Measurements from ENCODE around the gene ANKRD45. TPM values are rescaled to one million over a fixed set of nuclear protein-coding genes. Genes with fewer than 3 reads are reported as not detected.

Gene ANKRD45
- total and polyA plus RNA-seq, 2 experiments from 2014 or later: 0.16 TPM; not detected in 1

GRCh38 chr1:173666646-173667045 lies 3.0 kb downstream of the ANKRD45 start:
- TF ChIP-seq EZH2 (IDR thresholded peaks at IDR 0.05; ENCODE audit: insufficient read depth, poor library complexity, severe bottlenecking) (no peak), EZH2phosphoT487 (IDR thresholded peaks at IDR 0.05; ENCODE audit: insufficient read depth, low read depth) (no peak)
- Histone ChIP-seq H3K27me3 (replicated peaks; ENCODE audit: insufficient read depth) (peaks cover 11% of the 10 kb centered on the region), H3F3A (ENCODE audit: insufficient read depth) (no peaks in the 10 kb centered on the region), H3K9me3 (ENCODE audit: low read depth) (no peaks in the 10 kb centered on the region), H3K4me3 (no peak overlapping the region), H3K36me3 (ENCODE audit: low read depth) (no peaks in the 10 kb centered on the region), H3K27ac (no peak overlapping the region), H3K9ac (no peak overlapping the region), H3K79me2 (ENCODE audit: insufficient read depth) (no peaks in the 10 kb centered on the region), H3K4me2 (ENCODE audit: unreplicated experiment) (no peak overlapping the region), H3K4me1 (ENCODE audit: insufficient read depth) (peaks cover 3% of the 10 kb centered on the region; the same call in 1 of the 2 replicates), H4K20me1 (ENCODE audit: insufficient read depth) (no peaks in the 10 kb centered on the region), H2AFZ (no peak overlapping the region), H3K9me2 (ENCODE audit: insufficient read depth) (no peaks in the 10 kb centered on the region)
- DNase-seq: peak; percentile 55
- 34 to 43% methylated on average over 3 of the region's 3 CpGs for WGBS, 2 experiments (ENCODE audit: low coverage in 1 of 2, low lambda C conversion rate in 2 of 2, missing lambda C conversion rate in 2 of 2)
- in situ Hi-C loops (cut with MboI): no loop called here

GRCh38 chr1:173663159-173663558 lies 6.5 kb downstream of the ANKRD45 start:
- no peak overlapping the region for H2AFZ ChIP-seq
- no peak for DNase-seq
- H3K9me2 ChIP-seq (ENCODE audit: insufficient read depth): no peaks in the 10 kb centered on the region
- no peak overlapping the region for H3K9ac ChIP-seq
- no peaks in the 10 kb centered on the region for H4K20me1 ChIP-seq (ENCODE audit: insufficient read depth)
- no peak overlapping the region for H3K4me2 ChIP-seq (ENCODE audit: unreplicated experiment)
- H3K79me2 ChIP-seq (ENCODE audit: insufficient read depth): no peaks in the 10 kb centered on the region
- TF ChIP-seq EZH2phosphoT487 (IDR thresholded peaks at IDR 0.05; ENCODE audit: insufficient read depth, low read depth) (no peak), EZH2 (IDR thresholded peaks at IDR 0.05; ENCODE audit: insufficient read depth, poor library complexity, severe bottlenecking) (no peak)
- no peak overlapping the region for H3K27ac ChIP-seq
- WGBS, 2 experiments (ENCODE audit: low coverage in 1 of 2, low lambda C conversion rate in 2 of 2, missing lambda C conversion rate in 2 of 2): 83 to 84% methylated on average over 3 of the region's 3 CpGs
- peaks cover 3% of the 10 kb centered on the region; the same call in 1 of the 2 replicates for H3K4me1 ChIP-seq (ENCODE audit: insufficient read depth)
- H3K4me3 ChIP-seq: no peak overlapping the region
- H3K27me3 ChIP-seq (replicated peaks; ENCODE audit: insufficient read depth): peaks cover 2% of the 10 kb centered on the region; the same call in 1 of the 2 replicates
- H3K9me3 ChIP-seq (ENCODE audit: low read depth): no peaks in the 10 kb centered on the region
- no peaks in the 10 kb centered on the region for H3F3A ChIP-seq (ENCODE audit: insufficient read depth)
- in situ Hi-C loops (cut with MboI): no loop called here
- H3K36me3 ChIP-seq (ENCODE audit: low read depth): no peaks in the 10 kb centered on the region

- H3K4me3 ChIP-seq: no peak overlapping the region
- no peaks in the 10 kb centered on the region for H3K9me3 ChIP-seq (ENCODE audit: low read depth)
- no peaks in the 10 kb centered on the region for H4K20me1 ChIP-seq (ENCODE audit: insufficient read depth)
- 0 to 8% methylated on average over 1 of the region's 1 CpG for WGBS, 2 experiments (ENCODE audit: low coverage in 1 of 2, low lambda C conversion rate in 2 of 2, missing lambda C conversion rate in 2 of 2)
- in situ Hi-C loops (cut with MboI): no loop called here
- H3K9ac ChIP-seq: no peak overlapping the region
- peaks cover under 1% of the 10 kb centered on the region; the same call in 1 of the 2 replicates for H3K4me1 ChIP-seq (ENCODE audit: insufficient read depth)
- H3F3A ChIP-seq (ENCODE audit: insufficient read depth): no peaks in the 10 kb centered on the region
- no peaks in the 10 kb centered on the region for H3K79me2 ChIP-seq (ENCODE audit: insufficient read depth)
- no peaks in the 10 kb centered on the region for H3K9me2 ChIP-seq (ENCODE audit: insufficient read depth)
- H3K36me3 ChIP-seq (ENCODE audit: low read depth): no peaks in the 10 kb centered on the region
- TF ChIP-seq EZH2 (IDR thresholded peaks at IDR 0.05; ENCODE audit: insufficient read depth, poor library complexity, severe bottlenecking): no peak
- no peak for DNase-seq
- H2AFZ ChIP-seq: no peak overlapping the region
- no peaks in the 10 kb centered on the region for H3K27me3 ChIP-seq (replicated peaks; ENCODE audit: insufficient read depth)
- H3K4me2 ChIP-seq (ENCODE audit: unreplicated experiment): no peak overlapping the region
- no peak overlapping the region for H3K27ac ChIP-seq
Measured at GRCh38 chr1:173661763-173662162, 7.9 kb downstream of the ANKRD45 start.

- WGBS, 2 experiments (ENCODE audit: low coverage in 1 of 2, low lambda C conversion rate in 2 of 2, missing lambda C conversion rate in 2 of 2): 72 to 73% methylated on average over 1 of the region's 1 CpG
- Histone ChIP-seq H3K27me3 (replicated peaks; ENCODE audit: insufficient read depth) (no peaks in the 10 kb centered on the region), H3K4me2 (ENCODE audit: unreplicated experiment) (no peak overlapping the region), H3K9me2 (ENCODE audit: insufficient read depth) (no peaks in the 10 kb centered on the region), H3K79me2 (ENCODE audit: insufficient read depth) (no peaks in the 10 kb centered on the region), H3F3A (ENCODE audit: insufficient read depth) (no peaks in the 10 kb centered on the region), H3K36me3 (ENCODE audit: low read depth) (no peaks in the 10 kb centered on the region), H3K9ac (no peak overlapping the region), H3K9me3 (ENCODE audit: low read depth) (no peaks in the 10 kb centered on the region), H2AFZ (no peak overlapping the region), H3K4me1 (ENCODE audit: insufficient read depth) (no peaks in the 10 kb centered on the region), H3K4me3 (no peak overlapping the region), H4K20me1 (ENCODE audit: insufficient read depth) (no peaks in the 10 kb centered on the region), H3K27ac (no peak overlapping the region)
- TF ChIP-seq EZH2phosphoT487 (IDR thresholded peaks at IDR 0.05; ENCODE audit: insufficient read depth, low read depth): no peak
- no peak for TF ChIP-seq EZH2 (IDR thresholded peaks at IDR 0.05; ENCODE audit: insufficient read depth, poor library complexity, severe bottlenecking)
- in situ Hi-C loops (cut with MboI): no loop called here
- no peak for DNase-seq
Measured at GRCh38 chr1:173661271-173661670, 8.4 kb downstream of the ANKRD45 start.

- Histone ChIP-seq H3K9me3 (ENCODE audit: low read depth) (no peaks in the 10 kb centered on the region), H3K4me3 (no peak overlapping the region), H3K9me2 (ENCODE audit: insufficient read depth) (no peaks in the 10 kb centered on the region), H3K9ac (no peak overlapping the region), H2AFZ (no peak overlapping the region), H3K27me3 (replicated peaks; ENCODE audit: insufficient read depth) (no peaks in the 10 kb centered on the region), H3K79me2 (ENCODE audit: insufficient read depth) (no peaks in the 10 kb centered on the region), H3K4me2 (ENCODE audit: unreplicated experiment) (no peak overlapping the region), H4K20me1 (ENCODE audit: insufficient read depth) (no peaks in the 10 kb centered on the region), H3K36me3 (ENCODE audit: low read depth) (no peaks in the 10 kb centered on the region), H3K27ac (no peak overlapping the region), H3F3A (ENCODE audit: insufficient read depth) (no peaks in the 10 kb centered on the region), H3K4me1 (ENCODE audit: insufficient read depth) (no peaks in the 10 kb centered on the region)
- no peak for DNase-seq
- no peak for TF ChIP-seq EZH2phosphoT487 (IDR thresholded peaks at IDR 0.05; ENCODE audit: insufficient read depth, low read depth)
- TF ChIP-seq EZH2 (IDR thresholded peaks at IDR 0.05; ENCODE audit: insufficient read depth, poor library complexity, severe bottlenecking): no peak
- in situ Hi-C loops (cut with MboI): no loop called here
- 64 to 74% methylated on average over 2 of the region's 2 CpGs for WGBS, 2 experiments (ENCODE audit: low coverage in 1 of 2, low lambda C conversion rate in 2 of 2, missing lambda C conversion rate in 2 of 2)
Measured at GRCh38 chr1:173660306-173660705, 9.3 kb downstream of the ANKRD45 start.

Measured in GM23248 (cell line).